SU-DHL-6 (cell line): ENCODE measurements around the gene MYO7B.

Source experiments
- CTCF ChIP-seq: fragments of 200-600 bp; sonication (generic); IDR thresholded peaks from one replicate; pipeline ENCODE4 v1.5.1; 2017; ENCODE audit warnings: antibody characterized with exemption, mild to moderate bottlenecking, low read length, moderate library complexity; ENCODE audit not compliant: insufficient read depth, poor library complexity, severe bottlenecking
- EZH2phosphoT487 ChIP-seq: fragments of 200-600 bp; sonication (generic), shearing (Covaris generic); conservative IDR thresholded peaks from 2 replicates; pipeline ENCODE4 v1.6.1; 2018; ENCODE audit warnings: mild to moderate bottlenecking, antibody characterized with exemption, low read length, moderate library complexity, mixed read lengths

GRCh38 chr2:127520424-127520823 is 15.1 kb upstream of the MYO7B start:
- no peak for TF ChIP-seq CTCF
- TF ChIP-seq EZH2phosphoT487 = no peak
